GM19043 (cell line): ENCODE measurements around the gene PARM1.

Experiments
- ATAC-seq: cut with Tn5 transposase; IDR thresholded peaks from one replicate; pipeline ENCODE4 v1.9.1; 2021; ENCODE audit warnings: low read depth; ENCODE audit not compliant: unreplicated experiment

PARM1 gene

DNA sequence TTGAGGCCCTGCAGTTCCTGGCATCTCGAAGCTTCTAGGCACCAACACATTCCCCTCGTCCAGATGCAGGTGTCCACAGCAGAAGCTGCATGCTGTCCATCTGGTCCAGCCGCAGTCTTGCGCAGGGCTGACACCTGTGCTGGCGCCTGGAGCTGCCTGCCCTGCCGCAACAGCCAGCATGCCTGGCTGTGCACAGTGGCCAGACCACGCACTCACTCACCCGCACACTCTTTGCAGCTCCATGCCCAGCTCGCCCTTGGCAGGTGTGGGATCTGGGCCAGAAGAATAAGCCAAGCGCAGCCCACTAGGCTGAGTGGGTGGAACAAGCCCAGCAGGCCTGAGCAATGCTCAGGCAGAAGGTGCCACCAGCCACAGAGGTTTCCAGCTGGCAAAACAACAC, 125.6 kb downstream of the PARM1 start:
- ATAC-seq: no peak

DNA sequence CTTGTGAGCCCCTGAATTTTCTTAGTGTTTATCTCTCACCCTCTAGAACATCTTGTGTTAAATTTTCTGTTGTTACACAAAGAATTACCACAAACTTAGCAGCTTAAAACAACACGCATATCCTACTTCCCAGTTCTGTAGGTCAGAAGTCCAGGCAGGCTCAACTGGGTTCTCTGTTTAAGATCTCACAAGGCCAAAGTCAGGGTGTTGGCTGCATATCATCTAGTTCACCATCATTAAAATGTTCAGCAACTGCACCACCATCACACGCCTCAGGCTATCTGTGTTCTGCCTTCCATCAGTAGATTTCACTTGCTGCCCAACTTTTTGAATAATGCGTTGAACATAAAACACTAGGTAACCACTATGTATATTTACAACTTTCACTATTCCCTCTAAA, 130.5 kb downstream of the PARM1 start:
- ATAC-seq: no peak

DNA sequence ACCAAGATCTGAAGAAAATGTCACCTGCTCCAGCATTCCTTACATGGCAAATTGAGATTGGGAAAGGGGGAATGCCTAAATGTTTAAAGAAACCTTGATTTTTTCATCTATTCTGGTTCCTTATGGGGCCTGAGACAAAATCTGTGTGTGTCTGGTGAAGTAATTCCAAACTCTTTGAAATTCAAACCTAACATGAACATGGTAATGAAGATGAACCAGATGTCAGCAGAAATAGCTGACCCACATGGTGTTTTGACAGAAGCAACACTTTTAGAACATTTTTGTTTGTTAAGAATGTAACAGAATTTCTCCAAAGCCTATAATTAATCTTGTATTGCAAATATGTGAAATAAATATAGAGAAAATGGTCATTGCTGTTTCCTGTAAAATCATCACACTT, 133.0 kb downstream of the PARM1 start:
- ATAC-seq: no peak

DNA sequence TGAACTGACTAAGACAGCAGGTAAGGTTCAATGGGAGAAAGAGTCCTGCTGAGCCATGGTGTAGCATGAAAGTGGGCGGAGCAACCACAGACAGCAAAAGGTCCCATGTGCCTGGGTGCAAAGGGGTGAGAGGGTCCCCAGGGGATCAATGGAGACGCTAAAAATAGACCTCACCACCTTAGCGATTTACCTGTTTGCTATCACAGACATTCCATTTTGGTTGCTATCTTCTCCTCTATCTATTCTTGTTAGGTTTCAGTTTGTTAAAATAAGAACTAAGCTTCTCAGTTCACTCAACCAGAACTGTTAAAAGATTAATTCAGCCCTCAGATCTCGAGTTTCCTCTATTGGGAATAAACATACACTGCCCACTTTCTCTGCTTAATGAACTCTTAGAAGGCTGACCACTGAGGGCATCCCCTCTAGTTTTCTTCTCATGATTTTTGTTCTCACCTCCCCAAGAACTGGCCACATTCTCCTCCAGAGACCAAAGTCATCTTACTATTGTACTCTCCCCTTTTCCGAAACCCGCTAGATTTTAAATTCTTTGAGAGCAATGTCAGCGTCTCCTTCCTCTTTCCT, 136.7 kb downstream of the PARM1 start:
- ATAC-seq: peak; percentile 66

DNA sequence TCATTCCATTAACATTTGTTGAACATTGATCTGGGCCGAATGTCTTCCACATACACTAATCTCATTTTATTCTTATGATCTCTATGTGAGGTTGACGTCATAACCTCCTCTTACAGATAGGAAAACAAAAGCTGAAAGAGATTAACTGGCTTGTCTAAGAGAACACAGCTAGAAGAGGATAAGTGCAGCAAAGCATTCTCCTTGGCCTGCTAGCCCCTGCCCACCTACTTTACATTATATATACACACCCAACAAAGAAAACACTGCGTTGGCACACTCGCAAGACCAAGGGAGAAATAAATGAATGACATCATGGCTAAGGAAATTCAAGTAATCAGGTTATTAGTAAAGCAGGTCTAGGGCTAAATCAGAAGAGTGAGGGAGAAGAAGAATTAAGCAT, 138.4 kb downstream of the PARM1 start:
- ATAC-seq: no peak

DNA sequence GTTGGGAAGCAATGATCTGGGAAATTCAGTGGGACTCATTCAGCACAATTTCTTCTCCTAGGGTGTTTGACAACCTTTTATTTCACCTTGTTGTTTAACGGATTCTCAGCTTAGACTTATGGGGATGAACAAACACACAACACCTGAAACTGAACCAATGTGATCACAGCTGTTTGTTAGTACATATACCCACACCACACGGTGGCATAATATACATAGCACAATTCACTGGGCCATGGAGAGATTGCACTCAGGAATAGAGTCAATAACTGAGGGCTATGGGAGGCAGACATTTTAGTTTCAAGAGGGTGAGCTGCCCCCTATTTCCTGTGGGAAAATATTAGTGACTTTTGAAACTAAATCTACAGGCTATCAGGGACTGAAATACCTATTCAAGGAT, 148.0 kb downstream of the PARM1 start:
- no peak for ATAC-seq

DNA sequence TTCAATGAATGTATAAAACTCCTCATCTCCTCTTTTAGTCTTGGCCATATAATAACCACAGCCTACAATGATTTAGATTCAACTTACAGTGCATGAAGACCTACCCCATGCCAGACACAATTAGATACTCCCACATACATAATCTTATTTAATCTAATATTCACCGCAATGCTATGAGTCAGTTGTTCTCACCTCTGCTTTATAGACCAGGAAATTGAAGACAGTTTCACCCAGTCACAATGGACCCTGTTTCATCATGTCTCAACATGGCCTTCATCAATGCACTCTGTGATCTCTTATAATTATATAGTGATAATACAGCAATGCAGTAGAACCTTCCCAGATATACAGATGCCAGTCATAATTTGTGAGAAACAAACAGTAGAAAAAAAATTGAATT, 148.6 kb downstream of the PARM1 start:
- ATAC-seq: no peak

DNA sequence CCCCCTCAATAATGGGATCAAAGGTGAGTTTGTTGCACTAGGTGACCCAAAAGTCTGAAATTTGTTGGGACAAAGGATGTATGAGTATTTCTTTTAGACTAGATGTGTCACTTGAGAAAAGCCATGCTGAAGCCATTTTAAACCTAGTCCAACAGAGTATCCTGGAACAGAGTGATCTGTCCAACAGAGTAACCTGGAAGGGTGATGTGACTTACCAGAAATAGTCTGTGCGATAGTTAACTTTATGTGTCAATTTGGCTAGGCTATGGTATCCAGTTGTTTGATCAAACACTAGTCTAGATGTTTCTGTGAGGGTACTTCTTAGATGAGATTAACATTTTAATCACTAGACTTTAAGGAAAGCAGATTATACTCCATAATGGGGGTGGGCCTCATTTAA, 154.5 kb downstream of the PARM1 start:
- ATAC-seq: no peak

DNA sequence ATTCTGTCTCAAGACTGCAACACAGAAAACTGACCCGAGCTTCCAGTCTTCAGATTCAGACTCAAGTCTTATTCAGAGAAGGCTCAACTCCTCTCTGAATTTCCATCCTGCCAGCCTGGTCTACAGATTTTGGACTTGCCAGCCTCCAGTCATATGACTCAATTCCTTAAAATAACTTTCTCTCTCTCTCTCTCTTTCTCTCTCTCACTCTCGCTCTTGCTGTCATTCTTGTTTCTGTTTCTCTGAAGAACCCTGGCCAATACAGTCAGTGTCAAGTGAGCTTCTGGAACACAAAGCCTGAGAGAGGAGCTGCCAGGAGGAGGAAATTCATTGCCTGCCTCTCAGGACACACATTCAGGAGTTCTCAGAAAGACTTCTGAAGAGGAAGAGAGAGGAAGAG, 154.9 kb downstream of the PARM1 start:
- ATAC-seq: no peak

DNA sequence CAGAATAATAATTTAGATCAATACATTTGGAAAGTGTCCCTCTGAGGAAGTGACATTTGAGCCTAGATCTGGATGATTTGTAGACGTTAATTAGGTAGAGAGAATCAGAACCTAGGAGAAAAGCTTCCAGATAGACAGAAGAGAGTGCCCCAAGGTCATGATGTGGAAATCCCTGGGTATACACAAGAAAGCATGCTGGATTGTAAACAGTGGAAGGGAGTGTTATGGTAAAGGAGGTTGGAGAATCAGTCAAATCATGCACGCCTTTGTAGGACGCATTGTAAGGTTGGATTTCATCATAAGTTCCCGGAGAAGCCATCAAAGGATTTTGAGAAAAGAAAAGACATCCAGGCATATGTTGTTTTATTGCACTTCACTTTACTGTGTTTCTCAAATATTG, 156.3 kb downstream of the PARM1 start:
- ATAC-seq: no peak

DNA sequence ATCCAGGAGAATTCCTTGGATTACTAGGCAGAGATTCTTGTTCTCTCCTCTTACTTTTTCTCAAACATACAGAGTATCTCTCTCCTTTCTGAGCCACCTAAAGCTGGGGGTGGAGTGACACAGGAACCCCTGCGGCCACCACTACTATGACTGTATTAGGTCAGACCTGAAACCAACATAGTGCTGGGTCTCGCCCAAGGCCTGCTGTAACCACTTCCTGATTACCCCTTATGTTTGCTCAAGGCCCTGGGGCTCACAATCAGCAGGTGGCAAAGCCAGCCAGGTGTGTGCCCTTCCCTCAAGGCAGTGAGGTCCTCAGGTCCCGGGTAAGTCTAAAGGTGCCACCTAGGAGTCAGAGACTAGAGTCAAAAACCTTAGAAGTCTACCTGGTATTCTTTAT, 166.4 kb downstream of the PARM1 start:
- peak; percentile 88 for ATAC-seq
